ENCODE data around the gene PLCD1. TPM values are rescaled to one million over a fixed set of nuclear protein-coding genes. Genes with fewer than 3 reads are reported as not detected.
"Not testable (repeated sequence)": the region's sequence is repeated elsewhere in the genome, so short reads cannot be mapped to it uniquely, and the experiment has no call there.

PLCD1 gene
- total RNA-seq (2014; rRNA removed; shearing (Covaris generic)) = 2.9 and 4.8 TPM in 2 replicates

DNA sequence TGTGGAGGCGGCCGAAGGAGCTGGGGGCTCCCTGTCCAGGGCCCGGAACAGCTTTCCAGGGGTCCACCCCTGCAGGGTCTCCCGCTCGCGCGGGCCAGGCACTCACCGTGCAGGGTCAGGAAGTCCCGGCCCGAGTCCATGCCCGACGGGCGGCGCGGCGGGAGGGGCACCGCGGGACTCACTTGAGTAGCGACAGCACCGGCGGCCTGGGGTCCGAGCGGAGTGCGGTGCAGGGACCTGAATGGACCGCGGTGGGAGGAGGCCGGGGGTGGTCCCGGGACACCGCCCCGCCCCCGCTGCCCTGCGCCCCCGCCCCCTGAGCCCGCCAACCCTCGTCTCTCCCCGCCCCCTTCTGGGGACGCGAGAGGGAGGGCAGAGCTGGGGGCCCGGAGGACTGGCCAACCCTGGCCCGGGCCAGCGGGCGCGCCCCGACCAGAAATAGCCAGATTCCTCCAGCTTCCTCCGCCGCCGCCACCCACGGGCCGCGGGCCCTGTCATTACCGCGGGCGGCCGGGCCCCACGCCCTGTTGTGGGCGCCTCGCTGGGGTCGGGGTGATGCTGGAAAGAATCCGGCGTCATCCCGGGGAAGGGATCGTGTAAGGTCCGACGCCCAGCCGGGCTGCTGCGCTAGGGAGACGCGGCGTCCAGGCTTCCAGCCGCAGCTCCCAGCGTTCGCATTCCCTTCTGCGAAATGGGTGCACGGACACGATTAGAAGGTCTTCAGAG, at the start of gene PLCD1:
TSS of gene PLCD1 (minus strand) at position 243 of the 726 bp plus-strand sequence. CDS start at position 140, 103 bp downstream.
- DNase-seq (ENCODE audit: low read depth in 1 of 2, low spot score in 2 of 2) = peak; percentile 23 to 60
- no peak within 1 kb of the TSS for H3K27ac ChIP-seq
- peak within 1 kb of the TSS; percentile 37 for H3K4me3 ChIP-seq
- H3K4me1 ChIP-seq (replicated peaks) = peaks cover 10% of the 10 kb centered on the region
- H3K36me3 ChIP-seq = no peaks in the 10 kb centered on the region
- H3K9me3 ChIP-seq (replicated peaks) = no peaks in the 10 kb centered on the region
- H3K27me3 ChIP-seq (replicated peaks) = no peaks in the 10 kb centered on the region

DNA sequence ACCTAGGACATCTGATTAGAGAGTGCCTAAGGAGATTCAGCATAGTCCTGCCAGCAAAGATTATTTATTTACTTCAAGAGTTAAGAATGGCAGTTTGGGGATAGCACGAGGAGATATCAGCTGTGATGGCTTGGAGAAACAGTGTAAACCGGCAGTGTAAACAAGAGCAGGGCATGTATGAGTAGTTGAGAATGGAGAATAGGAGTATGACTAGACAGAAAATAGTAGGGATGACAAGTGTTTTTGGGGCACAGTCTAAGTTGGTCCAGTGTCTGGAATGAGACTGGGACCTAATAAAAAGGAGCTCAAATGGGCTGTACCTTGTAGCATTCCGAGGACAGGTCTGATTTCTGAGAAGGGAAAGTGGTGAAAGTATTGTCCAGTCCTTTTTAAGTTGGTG, 47.6 kb upstream of the PLCD1 start:
- DNase-seq (ENCODE audit: low read depth in 1 of 2, low spot score in 2 of 2); H3K4me1 ChIP-seq (replicated peaks); H3K36me3 ChIP-seq; H3K27ac ChIP-seq; H3K4me3 ChIP-seq; H3K27me3 ChIP-seq (replicated peaks); H3K9me3 ChIP-seq (replicated peaks): not testable (repeated sequence)

DNA sequence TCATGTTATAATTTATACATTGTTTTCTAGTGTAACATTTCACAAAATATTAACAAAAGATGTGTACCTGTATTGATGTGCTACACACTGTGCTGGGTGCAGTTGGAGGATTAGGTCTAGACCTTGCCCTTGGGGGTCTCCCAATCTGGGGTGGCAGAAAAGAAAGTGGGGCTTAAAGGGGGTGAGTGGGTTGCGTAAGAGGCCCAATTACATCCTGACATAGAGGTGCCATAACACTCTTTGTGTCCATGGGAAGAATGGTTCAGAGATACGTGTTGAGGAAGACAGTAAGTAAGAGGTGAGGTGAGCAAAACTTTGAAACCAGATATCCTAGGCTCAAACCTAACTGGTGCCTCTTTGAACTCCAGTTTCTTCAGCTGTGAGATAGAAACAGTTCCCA, 40.6 kb upstream of the PLCD1 start:
- Histone ChIP-seq H3K27me3 (replicated peaks) (no peaks in the 10 kb centered on the region; the same call in 1 of the 2 replicates), H3K27ac (no peak overlapping the region), H3K4me3 (no peak overlapping the region), H3K4me1 (replicated peaks) (no peaks in the 10 kb centered on the region), H3K36me3 (no peaks in the 10 kb centered on the region), H3K9me3 (replicated peaks) (no peaks in the 10 kb centered on the region)
- no peak for DNase-seq (ENCODE audit: low read depth in 1 of 2, low spot score in 2 of 2)

DNA sequence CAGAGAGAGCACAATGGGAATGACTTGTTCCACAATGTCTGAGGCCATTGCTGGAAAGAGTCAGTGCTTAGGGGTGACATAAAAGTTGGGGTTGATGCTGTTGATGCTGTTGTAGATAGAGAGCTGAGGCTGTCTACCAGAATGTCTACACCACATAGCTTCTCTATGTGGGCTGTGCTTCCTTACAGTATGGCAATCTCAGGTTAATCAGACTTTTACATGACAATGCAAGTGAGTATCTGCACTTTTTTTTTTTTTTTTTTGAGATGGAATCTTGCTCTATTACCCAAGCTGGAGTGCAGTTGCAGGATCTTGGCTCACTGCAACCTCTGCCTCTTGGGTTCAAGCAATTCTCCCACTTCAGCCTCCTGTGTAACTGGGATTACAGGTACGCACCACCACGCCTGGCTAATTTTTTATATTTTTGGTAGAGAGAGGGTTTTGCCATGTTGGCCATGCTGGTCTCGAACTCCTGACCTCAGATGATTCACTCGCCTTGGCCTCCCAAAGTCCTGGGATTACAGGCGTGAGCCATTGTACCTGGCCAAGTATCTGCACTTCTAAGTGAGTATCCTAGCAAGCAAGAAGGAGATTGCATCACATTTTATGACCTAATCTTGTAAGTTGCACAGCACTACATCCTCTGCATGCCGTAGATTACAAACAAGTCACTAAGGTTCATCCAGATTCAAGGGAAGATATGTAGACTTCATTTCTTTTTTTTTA, 38.2 kb upstream of the PLCD1 start:
- Histone ChIP-seq H3K27me3 (replicated peaks) (no peaks in the 10 kb centered on the region; the same call in 1 of the 2 replicates), H3K27ac (no peak overlapping the region), H3K9me3 (replicated peaks) (no peaks in the 10 kb centered on the region), H3K4me1 (replicated peaks) (no peaks in the 10 kb centered on the region), H3K4me3 (no peak overlapping the region), H3K36me3 (no peaks in the 10 kb centered on the region)
- DNase-seq (ENCODE audit: low read depth in 1 of 2, low spot score in 2 of 2) = no peak

DNA sequence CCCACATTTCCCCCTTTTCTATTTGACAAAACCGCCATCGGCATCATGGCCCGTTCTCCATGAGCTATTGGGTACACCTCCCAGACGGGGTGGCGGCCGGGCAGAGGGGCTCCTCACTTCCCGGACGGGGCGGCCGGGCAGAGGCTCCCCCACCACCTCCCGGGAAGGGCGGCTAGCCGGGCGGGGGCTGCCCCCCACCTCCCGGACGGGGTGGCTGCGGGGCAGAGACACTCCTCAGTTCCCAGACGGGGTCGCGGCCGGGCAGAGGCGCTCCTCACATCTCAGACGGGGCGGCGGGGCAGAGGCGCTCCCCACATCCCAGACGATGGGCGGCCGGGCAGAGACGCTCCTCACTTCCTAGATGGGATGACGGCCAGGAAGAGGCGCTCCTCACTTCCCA, 35.0 kb upstream of the PLCD1 start:
- not testable (repeated sequence) for H3K4me1 ChIP-seq (replicated peaks); H3K4me3 ChIP-seq; H3K36me3 ChIP-seq; H3K9me3 ChIP-seq (replicated peaks); H3K27me3 ChIP-seq (replicated peaks); H3K27ac ChIP-seq; DNase-seq (ENCODE audit: low read depth in 1 of 2, low spot score in 2 of 2)

DNA sequence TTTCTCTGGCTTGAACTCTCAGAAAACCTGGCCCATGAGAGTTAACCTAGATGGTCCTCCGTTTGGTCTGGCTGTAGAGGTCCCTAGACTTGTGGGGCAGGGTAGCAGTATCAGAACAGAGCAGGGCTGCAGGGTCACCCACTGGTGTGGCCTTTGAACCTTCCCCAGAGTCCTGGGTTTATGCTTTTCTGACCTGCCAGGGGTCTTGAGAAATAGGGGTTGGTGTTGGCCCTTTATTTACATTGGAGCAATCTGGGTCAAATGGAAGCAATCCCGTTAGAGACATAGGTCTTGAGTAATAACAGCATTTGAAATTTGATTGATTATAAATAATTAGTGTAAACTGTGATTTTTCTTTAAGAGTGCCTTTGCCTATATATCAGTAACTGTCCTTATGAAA, 33.4 kb upstream of the PLCD1 start:
- Histone ChIP-seq H3K4me3 (no peak overlapping the region), H3K27ac (no peak overlapping the region), H3K9me3 (replicated peaks) (no peaks in the 10 kb centered on the region), H3K36me3 (no peaks in the 10 kb centered on the region), H3K27me3 (replicated peaks) (no peaks in the 10 kb centered on the region), H3K4me1 (replicated peaks) (no peaks in the 10 kb centered on the region)
- DNase-seq (ENCODE audit: low read depth in 1 of 2, low spot score in 2 of 2) = no peak

DNA sequence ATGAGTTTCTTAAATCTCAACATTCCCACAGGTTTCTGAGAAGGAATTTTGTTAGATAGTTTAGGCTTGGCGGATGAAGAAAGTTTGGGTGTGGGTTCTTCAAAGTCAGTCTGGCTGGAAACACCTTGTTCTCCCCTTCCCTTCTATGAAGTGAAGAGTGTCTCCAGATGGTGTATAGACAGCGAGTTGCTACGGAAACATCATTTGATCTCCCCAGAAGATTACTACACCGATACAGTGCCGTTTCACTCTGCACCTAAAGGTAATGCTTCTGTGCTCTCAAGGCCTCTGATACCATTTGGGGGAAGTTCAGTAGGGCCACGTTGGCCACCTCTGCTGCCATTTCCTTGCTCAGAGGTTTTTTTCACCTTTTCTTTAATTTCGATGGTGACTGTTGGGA, 30.1 kb upstream of the PLCD1 start:
- no peaks in the 10 kb centered on the region for H3K9me3 ChIP-seq (replicated peaks)
- no peak overlapping the region for H3K4me3 ChIP-seq
- H3K4me1 ChIP-seq (replicated peaks) = no peaks in the 10 kb centered on the region
- H3K36me3 ChIP-seq = no peaks in the 10 kb centered on the region
- H3K27me3 ChIP-seq (replicated peaks) = no peaks in the 10 kb centered on the region
- no peak for DNase-seq (ENCODE audit: low read depth in 1 of 2, low spot score in 2 of 2)
- H3K27ac ChIP-seq = no peak overlapping the region

DNA sequence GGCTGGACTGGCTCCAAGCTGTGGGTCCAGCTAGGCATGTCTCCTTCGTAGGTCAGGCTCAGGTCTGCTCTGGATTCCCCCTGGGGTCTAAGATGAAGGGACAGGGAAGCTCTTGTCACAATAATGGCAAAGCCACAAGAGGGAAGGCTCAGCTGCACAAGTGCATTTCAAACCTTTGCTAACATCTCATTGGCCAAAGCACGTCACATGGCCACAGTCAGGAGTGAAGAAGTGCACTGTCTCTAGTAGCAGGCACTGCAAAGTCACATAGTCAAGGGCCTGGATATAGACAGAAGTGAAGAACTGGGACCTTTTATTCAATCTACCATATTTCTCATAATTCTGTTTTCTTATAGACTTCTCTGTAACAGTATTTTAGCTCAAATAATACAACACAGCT, 29.7 kb upstream of the PLCD1 start:
- Histone ChIP-seq H3K27me3 (replicated peaks) (no peaks in the 10 kb centered on the region), H3K9me3 (replicated peaks) (no peaks in the 10 kb centered on the region)

DNA sequence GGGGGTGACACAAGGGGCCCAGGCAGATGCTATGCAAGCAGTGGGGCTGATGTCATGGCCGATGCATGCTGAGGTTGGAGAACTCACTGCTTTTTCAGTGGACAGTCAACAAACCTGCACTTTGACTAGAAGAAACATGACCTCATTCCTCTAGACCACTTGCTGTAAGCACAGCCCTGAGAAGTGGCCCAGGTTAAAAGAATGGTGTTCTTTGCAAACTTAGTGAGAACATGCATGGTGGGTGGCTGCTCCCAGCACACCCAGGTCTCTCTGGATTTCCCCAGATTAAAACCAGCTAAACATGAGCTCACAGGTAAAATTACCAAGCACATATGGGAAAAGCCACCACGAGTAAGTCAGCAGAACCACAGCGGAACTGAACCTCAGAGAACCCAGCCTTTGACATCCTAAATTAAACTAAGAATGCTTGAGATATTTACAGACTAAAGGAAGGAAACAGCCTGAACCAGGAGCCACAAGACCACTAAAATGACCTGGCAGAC, 25.1 kb upstream of the PLCD1 start:
- no peak overlapping the region for H3K27ac ChIP-seq
- no peaks in the 10 kb centered on the region for H3K27me3 ChIP-seq (replicated peaks)
- no peak for DNase-seq (ENCODE audit: low read depth in 1 of 2, low spot score in 2 of 2)
- H3K36me3 ChIP-seq = no peaks in the 10 kb centered on the region
- no peaks in the 10 kb centered on the region for H3K4me1 ChIP-seq (replicated peaks)
- no peak overlapping the region for H3K4me3 ChIP-seq
- H3K9me3 ChIP-seq (replicated peaks) = no peaks in the 10 kb centered on the region

More for the DNA sequence above, 29.7 kb upstream of the PLCD1 start:
- H3K27ac ChIP-seq = no peak overlapping the region
- no peak for DNase-seq (ENCODE audit: low read depth in 1 of 2, low spot score in 2 of 2)
- H3K36me3 ChIP-seq = no peaks in the 10 kb centered on the region
- H3K4me3 ChIP-seq = no peak overlapping the region
- no peaks in the 10 kb centered on the region for H3K4me1 ChIP-seq (replicated peaks)

DNA sequence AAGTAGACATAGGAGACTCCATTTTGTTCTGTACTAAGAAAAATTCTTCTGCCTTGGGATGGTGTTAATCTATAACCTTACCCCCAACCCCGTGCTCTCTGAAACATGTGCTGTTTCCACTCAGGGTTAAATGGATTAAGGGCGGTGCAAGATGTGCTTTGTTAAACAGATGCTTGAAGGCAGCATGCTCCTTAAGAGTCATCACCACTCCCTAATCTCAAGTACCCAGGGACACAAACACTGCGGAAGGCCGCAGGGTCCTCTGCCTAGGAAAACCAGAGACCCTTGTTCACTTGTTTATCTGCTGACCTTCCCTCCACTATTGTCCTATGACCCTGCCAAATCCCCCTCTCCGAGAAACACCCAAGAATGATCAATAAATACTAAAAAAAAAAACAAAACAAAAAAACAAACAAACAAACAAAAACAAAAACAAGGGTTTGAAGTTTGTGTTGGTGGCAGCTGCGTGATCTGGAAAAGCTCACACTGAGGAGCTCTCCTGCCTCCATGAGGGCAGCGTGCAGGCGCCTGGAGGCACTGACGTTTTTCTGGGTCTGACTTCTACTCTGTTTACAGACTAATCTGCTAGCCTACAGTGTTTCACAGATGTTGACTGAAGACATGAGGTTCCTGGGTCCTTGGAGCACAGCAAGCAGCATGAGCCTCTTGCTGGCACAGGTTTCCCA, 24.5 kb upstream of the PLCD1 start:
- H3K9me3 ChIP-seq (replicated peaks); H3K4me1 ChIP-seq (replicated peaks); H3K36me3 ChIP-seq; H3K4me3 ChIP-seq; H3K27me3 ChIP-seq (replicated peaks); H3K27ac ChIP-seq; DNase-seq (ENCODE audit: low read depth in 1 of 2, low spot score in 2 of 2): not testable (repeated sequence)

DNA sequence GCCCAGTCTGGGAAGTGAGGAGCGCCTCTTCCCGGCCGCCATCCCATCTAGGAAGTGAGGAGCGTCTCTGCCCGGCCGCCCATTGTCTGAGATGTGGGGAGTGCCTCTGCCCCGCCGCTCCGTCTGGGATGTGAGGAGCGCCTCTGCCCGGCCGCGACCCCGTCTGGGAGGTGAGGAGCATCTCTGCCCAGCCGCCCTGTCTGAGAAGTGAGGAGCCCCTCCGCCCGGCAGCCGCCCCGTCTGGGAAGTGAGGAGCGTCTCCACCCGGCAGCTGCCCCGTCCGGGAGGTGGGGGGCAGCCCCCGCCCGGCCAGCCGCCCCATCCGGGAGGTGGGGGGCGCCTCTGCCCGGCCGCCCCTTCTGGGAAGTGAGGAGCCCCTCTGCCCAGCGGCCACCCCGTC, 23.8 kb upstream of the PLCD1 start:
- not testable (repeated sequence) for H3K36me3 ChIP-seq; H3K27me3 ChIP-seq (replicated peaks); H3K4me3 ChIP-seq; H3K4me1 ChIP-seq (replicated peaks); H3K9me3 ChIP-seq (replicated peaks); DNase-seq (ENCODE audit: low read depth in 1 of 2, low spot score in 2 of 2); H3K27ac ChIP-seq

DNA sequence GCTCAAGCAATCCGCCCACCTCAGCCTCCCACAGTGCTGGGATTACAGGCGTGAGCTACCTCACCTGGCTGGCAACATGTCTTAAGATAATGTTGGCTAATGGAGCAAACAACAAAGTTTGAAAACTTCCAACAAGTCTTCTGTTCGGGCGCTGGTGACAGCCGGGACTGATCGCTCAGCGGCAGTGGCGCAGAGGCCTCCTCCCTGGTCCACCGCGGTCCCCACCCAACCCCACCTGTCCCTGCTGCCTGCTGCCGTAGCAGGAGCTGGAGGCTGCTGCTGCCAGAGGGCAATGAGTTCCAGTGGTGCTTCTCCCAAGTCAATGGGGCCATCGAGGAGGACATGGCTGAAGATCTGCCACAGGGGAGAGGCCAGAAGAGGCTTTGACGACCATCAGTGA, 21.7 kb upstream of the PLCD1 start:
- no peak overlapping the region for H3K27ac ChIP-seq
- no peak for DNase-seq (ENCODE audit: low read depth in 1 of 2, low spot score in 2 of 2)
- no peaks in the 10 kb centered on the region for H3K9me3 ChIP-seq (replicated peaks)
- H3K4me1 ChIP-seq (replicated peaks) = no peaks in the 10 kb centered on the region
- no peaks in the 10 kb centered on the region for H3K36me3 ChIP-seq
- H3K4me3 ChIP-seq = no peak overlapping the region
- peaks cover 5% of the 10 kb centered on the region; the same call in 1 of the 2 replicates for H3K27me3 ChIP-seq (replicated peaks)

DNA sequence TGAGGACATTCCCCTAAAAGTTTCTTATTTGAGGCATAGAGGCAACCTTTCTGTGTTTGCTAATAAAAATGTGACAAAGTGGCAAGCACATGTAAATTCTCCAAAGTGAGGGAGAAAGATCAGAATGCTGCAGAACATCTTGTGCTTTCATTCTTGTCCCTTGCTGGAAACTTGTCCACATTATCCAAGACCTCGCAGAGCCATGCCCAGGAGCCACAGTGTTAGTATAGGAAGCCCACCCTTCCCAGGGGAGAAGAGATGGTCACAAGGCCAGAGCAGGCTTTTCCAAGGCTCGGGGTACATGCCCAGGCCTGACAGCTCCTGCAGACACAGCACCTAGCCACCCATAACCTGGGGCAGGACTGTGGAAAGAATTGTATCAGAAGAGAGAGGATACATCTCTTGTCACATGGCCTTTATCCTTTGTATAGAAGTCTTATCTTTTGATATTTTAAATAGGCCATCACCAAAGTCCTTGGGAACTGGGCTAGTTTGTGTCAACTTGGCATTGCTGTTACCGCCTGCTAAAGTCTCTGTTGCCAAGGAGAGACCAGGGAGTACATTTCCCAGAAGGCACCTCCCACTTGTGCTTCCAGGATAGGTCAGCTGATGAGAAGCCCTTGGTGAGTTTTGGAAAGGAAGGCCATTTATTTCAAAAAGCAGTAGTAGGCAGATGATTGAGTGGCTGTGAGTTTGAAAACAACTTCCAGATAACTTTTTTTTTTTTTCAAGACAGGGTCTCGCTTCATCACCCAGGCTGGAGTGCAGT, 20.1 kb upstream of the PLCD1 start:
- no peak for DNase-seq (ENCODE audit: low read depth in 1 of 2, low spot score in 2 of 2)
- H3K4me1 ChIP-seq (replicated peaks) = no peaks in the 10 kb centered on the region
- no peaks in the 10 kb centered on the region for H3K9me3 ChIP-seq (replicated peaks)
- H3K27me3 ChIP-seq (replicated peaks) = peaks cover 5% of the 10 kb centered on the region; the same call in 1 of the 2 replicates
- no peaks in the 10 kb centered on the region for H3K36me3 ChIP-seq
- no peak overlapping the region for H3K4me3 ChIP-seq
- H3K27ac ChIP-seq = no peak overlapping the region

Data from SJSA1 (cell line).